Mesenchymal stem cell (in vitro differentiated cells and primary cell): ENCODE data around the gene RPL15. TPM values are rescaled to one million over a fixed set of nuclear protein-coding genes. Genes with fewer than 3 reads are reported as not detected.

ENCODE experiments used
- DNase-seq: peaks from one replicate; pipeline ENCODE4 v3.0.0-alpha.2; 2013
- H2AFZ ChIP-seq: one replicate; pipeline ENCODE4 v1.6.1; 2013; ENCODE audit warnings: low read depth, mild to moderate bottlenecking, control low read depth, inconsistent platforms, low read length, moderate library complexity
- H2AK5ac ChIP-seq: 2 replicates; pipeline ENCODE4 v1.6.1; 2013; ENCODE audit warnings: low read length, moderate library complexity, mild to moderate bottlenecking, inconsistent platforms; ENCODE audit not compliant: severe bottlenecking
- H2BK120ac ChIP-seq: one replicate; pipeline ENCODE4 v1.6.1; 2013; ENCODE audit warnings: low read depth, mild to moderate bottlenecking, inconsistent platforms, low read length, moderate library complexity
- H2BK12ac ChIP-seq, 2 experiments: one replicate each; pipeline ENCODE4 v1.6.1; 2013; ENCODE audit warnings: inconsistent platforms in 2 of 2, low read length in 2 of 2, mild to moderate bottlenecking in 2 of 2, moderate library complexity in 2 of 2, control low read depth in 1 of 2
- H2BK15ac ChIP-seq: one replicate; pipeline ENCODE4 v1.6.1; 2013; ENCODE audit warnings: mild to moderate bottlenecking, low read depth, inconsistent platforms; ENCODE audit not compliant: poor library complexity, severe bottlenecking
- H2BK5ac ChIP-seq: 2 replicates; pipeline ENCODE4 v1.6.1; 2013; ENCODE audit warnings: low read depth, mild to moderate bottlenecking, low read length, control low read depth, inconsistent platforms; ENCODE audit not compliant: poor library complexity, severe bottlenecking
- H3K14ac ChIP-seq, 2 experiments: one replicate each; pipeline ENCODE4 v1.6.1; 2013; ENCODE audit warnings: inconsistent platforms in 2 of 2, low read length in 2 of 2, control low read depth in 1 of 2, mild to moderate bottlenecking in 1 of 2, moderate library complexity in 1 of 2
- H3K18ac ChIP-seq, 2 experiments: one replicate each; pipeline ENCODE4 v1.6.1; 2013; ENCODE audit warnings: inconsistent platforms in 2 of 2, low read length in 2 of 2, control low read depth in 1 of 2, low read depth in 1 of 2, mild to moderate bottlenecking in 1 of 2
- H3K23ac ChIP-seq, 2 experiments: one replicate each; pipeline ENCODE4 v1.6.1; 2013; ENCODE audit warnings: inconsistent platforms in 2 of 2, low read length in 2 of 2, mild to moderate bottlenecking in 2 of 2, moderate library complexity in 2 of 2, control low read depth in 1 of 2
- H3K27ac ChIP-seq: 2 replicates; pipeline ENCODE4 v1.5.1; 2013; ENCODE audit warnings: mild to moderate bottlenecking, moderate library complexity, low read length, control low read depth, inconsistent platforms; ENCODE audit not compliant: poor library complexity, severe bottlenecking
- H3K27me3 ChIP-seq, 2 experiments: 2 replicates each; pipeline versions ENCODE4 v1.6.1 to v1.7.0; 2013; ENCODE audit warnings: low read length in 2 of 2, mild to moderate bottlenecking in 2 of 2, moderate library complexity in 2 of 2, control low read depth in 1 of 2, inconsistent platforms in 1 of 2; ENCODE audit not compliant: control insufficient read depth in 1 of 2, insufficient read depth in 1 of 2
- H3K36me3 ChIP-seq, 2 experiments: 2 replicates each; pipeline versions ENCODE4 v1.6.1 to v1.7.0; 2013; ENCODE audit warnings: low read length in 2 of 2, control low read depth in 1 of 2, inconsistent platforms in 1 of 2, low read depth in 1 of 2, mild to moderate bottlenecking in 1 of 2; ENCODE audit not compliant: insufficient read depth in 2 of 2, control insufficient read depth in 1 of 2
- H3K4ac ChIP-seq, 2 experiments: one replicate each; pipeline ENCODE4 v1.6.1; 2013; ENCODE audit warnings: inconsistent platforms in 2 of 2, low read length in 2 of 2, mild to moderate bottlenecking in 2 of 2, moderate library complexity in 2 of 2, control low read depth in 1 of 2, low read depth in 1 of 2
- H3K4me1 ChIP-seq: 2 replicates; pipeline ENCODE4 v1.6.1; 2013; ENCODE audit warnings: low read depth, low read length, control low read depth; ENCODE audit not compliant: control insufficient read depth, insufficient read depth
- H3K4me2 ChIP-seq: 2 replicates; pipeline ENCODE4 v1.6.1; 2013; ENCODE audit warnings: low read length, mild to moderate bottlenecking, inconsistent platforms; ENCODE audit not compliant: poor library complexity, severe bottlenecking
- H3K4me3 ChIP-seq, 2 experiments: 2 replicates each; pipeline versions ENCODE4 v1.5.1 to v1.7.0; 2013; ENCODE audit warnings: low read length in 2 of 2, mild to moderate bottlenecking in 2 of 2, control low read depth in 1 of 2, low read depth in 1 of 2; ENCODE audit not compliant: insufficient read depth in 1 of 2
- H3K79me1 ChIP-seq: replicated peaks from 2 replicates; pipeline ENCODE4 v1.6.1; 2013; ENCODE audit warnings: mild to moderate bottlenecking, control low read depth, low read length, inconsistent platforms; ENCODE audit not compliant: poor library complexity, severe bottlenecking
- H3K9ac ChIP-seq: 2 replicates; pipeline ENCODE4 v1.7.0; 2013; ENCODE audit warnings: mild to moderate bottlenecking, low read length, moderate library complexity
- H3K9me3 ChIP-seq: 2 replicates; pipeline ENCODE4 v1.7.0; 2013; ENCODE audit warnings: mild to moderate bottlenecking, low read length; ENCODE audit not compliant: control insufficient read depth
- H4K8ac ChIP-seq: one replicate; pipeline ENCODE4 v1.6.1; 2013; ENCODE audit warnings: inconsistent platforms, mild to moderate bottlenecking, low read length, moderate library complexity
- H4K91ac ChIP-seq: one replicate; pipeline ENCODE4 v1.6.1; 2013; ENCODE audit warnings: mild to moderate bottlenecking, low read length, inconsistent platforms
- WGBS: methylation state at CpG from one replicate; pipeline ENCODE4 v1.1.7; 2013; ENCODE audit warnings: mixed read lengths; 5-methylcytosine and 5-hydroxymethylcytosine counted together
- polyA plus RNA-seq, 2 experiments: library from polyadenylated mRNA; stranded (reverse); fragments of 200-250 nt; gene quantifications; one replicate each; pipeline ENCODE4 v1.2.3, GENCODE V29; 2013

The RPL15 gene
- 2,527 TPM for polyA plus RNA-seq (2013, experiment 1 of 2)
- 2,464 TPM for polyA plus RNA-seq (2013, experiment 2 of 2)

DNA sequence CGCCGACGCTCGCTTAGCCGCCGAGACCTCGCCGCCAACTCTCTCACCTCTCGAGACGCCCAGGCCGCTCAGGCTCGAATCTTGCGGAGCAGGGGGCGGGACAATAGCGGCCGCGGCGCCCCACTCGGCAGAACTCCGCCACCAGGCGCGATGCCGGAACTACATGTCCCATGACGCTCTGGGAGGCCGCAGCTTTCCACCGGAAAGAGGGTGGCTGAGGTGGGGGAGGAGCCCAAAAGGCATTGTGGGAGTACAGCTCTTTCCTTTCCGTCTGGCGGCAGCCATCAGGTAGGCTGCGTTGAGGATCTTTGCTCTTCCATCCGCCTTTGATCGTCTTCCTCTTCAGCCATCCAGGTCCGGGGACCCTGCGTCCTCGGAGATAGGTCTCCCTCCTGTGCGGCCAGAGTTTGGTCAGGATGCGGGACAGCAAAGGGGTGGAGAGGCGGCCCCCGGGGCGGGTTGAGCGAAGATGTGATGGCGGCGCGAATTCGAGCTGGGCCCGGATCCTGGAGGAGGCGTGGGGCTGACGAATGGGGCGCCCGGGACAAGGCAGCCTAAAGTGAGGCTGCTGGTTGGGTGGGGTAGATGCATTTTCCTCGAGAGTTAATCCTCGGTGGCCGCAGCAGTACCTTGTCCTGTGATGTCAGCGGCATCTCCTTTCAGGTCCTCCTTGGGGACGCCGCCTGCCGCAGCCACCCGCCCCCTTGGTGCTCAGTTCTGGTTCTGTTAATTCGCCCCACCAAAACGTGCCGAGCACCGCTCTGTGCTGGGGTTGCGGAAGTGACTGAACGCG, at the start of gene RPL15, which contains the start of gene NKIRAS1:
Gene RPL15, plus strand, starts transcription at position 247 of the 793 bp plus-strand sequence. CDS start 728 bp downstream, outside the sequence.
Gene NKIRAS1, minus strand, starts transcription at position 105 of the 793 bp plus-strand sequence. CDS start 6,086 bp downstream, outside the sequence.
- under 1% methylated on average over 62 of the region's 64 CpGs for WGBS
- H2BK120ac ChIP-seq: no peak within 1 kb of the TSS
- H3K9ac ChIP-seq: peak within 1 kb of the TSS; percentile 97
- peak within 1 kb of the TSS; percentile 27 to 92 for H3K14ac ChIP-seq
- peak within 1 kb of the TSS; percentile 58 for H2AK5ac ChIP-seq
- peak within 1 kb of the TSS; percentile 37 for H2BK15ac ChIP-seq
- H3K27me3 ChIP-seq: no peaks in the 10 kb centered on the region
- peak within 1 kb of the TSS; percentile 81 for H4K91ac ChIP-seq
- peak within 1 kb of the TSS in 1 of 2 experiments; percentile 10 for H2BK12ac ChIP-seq
- H2BK5ac ChIP-seq: no peak within 1 kb of the TSS
- H3K4me3 ChIP-seq: peak within 1 kb of the TSS; percentile 80 to 92
- peak within 1 kb of the TSS; percentile 90 to 96 for H3K18ac ChIP-seq
- H2AFZ ChIP-seq: peak within 1 kb of the TSS; percentile 75
- H3K36me3 ChIP-seq: peaks cover 5 to 36% of the 10 kb centered on the region in 2 experiments
- peak within 1 kb of the TSS; percentile 77 for H4K8ac ChIP-seq
- peaks cover 10% of the 10 kb centered on the region for H3K79me1 ChIP-seq
- peak within 1 kb of the TSS; percentile 76 for H3K27ac ChIP-seq
- no peaks in the 10 kb centered on the region for H3K9me3 ChIP-seq
- no peaks in the 10 kb centered on the region for H3K4me1 ChIP-seq
- peak within 1 kb of the TSS; percentile 90 for H3K4me2 ChIP-seq
- DNase-seq: peak; percentile 97
- peak within 1 kb of the TSS; percentile 80 to 81 for H3K4ac ChIP-seq
- peak within 1 kb of the TSS in 1 of 2 experiments; percentile 75 for H3K23ac ChIP-seq

- Histone ChIP-seq H3K36me3 (peaks cover 2 to 3% of the 10 kb centered on the region in 2 experiments), H3K23ac (no peak overlapping the region), H2BK5ac (no peak overlapping the region), H2BK15ac (no peak overlapping the region), H3K27ac (no peak overlapping the region), H3K9ac (no peak overlapping the region), H2AFZ (no peak overlapping the region), H3K4me1 (peaks cover 13% of the 10 kb centered on the region), H3K4ac (no peak overlapping the region), H3K14ac (no peak overlapping the region), H3K4me3 (no peak overlapping the region), H2BK12ac (no peak overlapping the region), H2BK120ac (no peak overlapping the region), H3K27me3 (no peaks in the 10 kb centered on the region), H3K9me3 (no peaks in the 10 kb centered on the region), H4K8ac (no peak overlapping the region), H3K18ac (no peak overlapping the region), H2AK5ac (no peak overlapping the region), H4K91ac (no peak overlapping the region), H3K4me2 (no peak overlapping the region), H3K79me1 (peaks cover 15% of the 10 kb centered on the region)
- WGBS: 67% methylated on average over 1 of the region's 1 CpG
- no peak for DNase-seq
Observed at GRCh38 chr3:23867400-23867799, 49.5 kb upstream of the RPL15 start.

DNA sequence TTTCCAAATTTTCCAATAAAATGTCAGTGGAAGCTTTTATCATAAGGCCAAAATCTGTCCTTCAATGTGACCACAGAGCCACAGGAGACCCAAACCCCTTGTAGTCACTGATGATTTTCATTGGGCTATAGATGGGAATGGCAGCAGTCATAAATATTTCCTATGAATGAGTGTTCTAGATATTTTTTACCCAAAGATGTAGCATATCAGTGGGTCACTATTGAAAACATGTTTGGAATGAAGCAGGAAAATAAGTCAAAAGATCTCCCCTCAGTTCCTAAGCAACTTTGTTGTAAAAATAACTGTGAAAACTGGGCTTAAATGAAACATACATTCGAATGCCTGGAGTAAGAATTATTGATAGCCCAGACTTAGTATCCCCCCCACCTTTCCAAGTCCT, 49.1 kb upstream of the RPL15 start:
- H3K27ac ChIP-seq: no peak overlapping the region
- H2AK5ac ChIP-seq: no peak overlapping the region
- H2BK5ac ChIP-seq: no peak overlapping the region
- H2BK15ac ChIP-seq: no peak overlapping the region
- no peak overlapping the region for H3K4me2 ChIP-seq
- H3K36me3 ChIP-seq: peaks cover 0 to 3% of the 10 kb centered on the region in 2 experiments
- H3K4me1 ChIP-seq: peaks cover 13% of the 10 kb centered on the region
- no peak overlapping the region for H3K4me3 ChIP-seq
- H3K14ac ChIP-seq: no peak overlapping the region
- H4K8ac ChIP-seq: no peak overlapping the region
- no peak overlapping the region for H3K9ac ChIP-seq
- no peak overlapping the region for H2BK120ac ChIP-seq
- H3K4ac ChIP-seq: no peak overlapping the region
- no peak for DNase-seq
- no peak overlapping the region for H3K18ac ChIP-seq
- H3K9me3 ChIP-seq: no peaks in the 10 kb centered on the region
- no peak overlapping the region for H4K91ac ChIP-seq
- WGBS: 86% methylated on average over 1 of the region's 1 CpG
- peaks cover 13% of the 10 kb centered on the region for H3K79me1 ChIP-seq
- H2AFZ ChIP-seq: no peak overlapping the region
- no peak overlapping the region for H3K23ac ChIP-seq
- no peaks in the 10 kb centered on the region for H3K27me3 ChIP-seq
- no peak overlapping the region for H2BK12ac ChIP-seq

DNA sequence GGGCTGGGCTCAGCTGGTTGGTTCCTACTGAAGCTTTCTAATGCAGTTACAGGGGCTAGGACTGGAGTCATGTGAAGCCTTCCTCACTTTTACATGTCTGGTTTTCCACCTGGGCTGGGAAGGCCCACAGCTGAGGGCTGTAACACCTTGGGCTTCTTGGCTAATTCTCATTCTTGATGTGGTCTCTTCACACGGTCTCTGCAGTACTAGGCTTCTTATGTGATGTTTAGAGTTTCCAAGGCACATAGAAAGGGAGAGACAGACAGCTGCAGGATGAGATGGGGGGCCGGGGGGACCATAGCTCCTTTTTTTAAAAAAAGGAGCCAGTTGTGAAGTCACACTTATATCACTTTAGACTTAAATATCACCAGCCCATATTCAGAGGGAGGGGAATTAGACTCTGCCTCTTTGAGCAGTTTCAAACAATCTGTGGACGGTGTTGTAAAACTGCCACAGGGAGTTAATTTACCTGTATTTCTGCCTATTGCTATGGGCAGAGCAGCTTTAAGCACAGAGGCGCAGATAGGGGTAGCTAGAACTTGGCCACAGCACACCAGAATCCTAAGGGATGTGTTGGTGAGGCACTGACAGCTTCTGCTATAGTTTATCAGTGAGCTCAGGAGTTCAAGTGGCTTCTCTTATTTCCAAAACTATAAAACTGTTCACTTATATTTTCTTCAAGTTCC, 46.8 kb upstream of the RPL15 start:
- Histone ChIP-seq H2BK12ac (no peak overlapping the region), H3K4me3 (no peak overlapping the region), H3K4ac (no peak overlapping the region), H3K36me3 (peaks cover 0 to 3% of the 10 kb centered on the region in 2 experiments), H3K4me2 (no peak overlapping the region), H3K18ac (peak overlapping the region in 1 of 2 experiments; percentile 34), H2BK5ac (no peak overlapping the region), H3K27me3 (no peaks in the 10 kb centered on the region), H3K27ac (no peak overlapping the region), H2BK120ac (peak overlapping the region; percentile 54), H2BK15ac (no peak overlapping the region), H4K91ac (no peak overlapping the region), H2AK5ac (no peak overlapping the region), H3K23ac (no peak overlapping the region), H3K9me3 (no peaks in the 10 kb centered on the region), H2AFZ (no peak overlapping the region), H4K8ac (no peak overlapping the region), H3K79me1 (peaks cover 18% of the 10 kb centered on the region), H3K14ac (peak overlapping the region in 1 of 2 experiments; percentile 75), H3K4me1 (peaks cover 12% of the 10 kb centered on the region), H3K9ac (no peak overlapping the region)
- DNase-seq: no peak
- WGBS: 69% methylated on average over 3 of the region's 4 CpGs
